ENCODE results near the gene PAK6. TPM values are rescaled to one million over a fixed set of nuclear protein-coding genes. Genes with fewer than 3 reads are reported as not detected.

The PAK6 gene
- polyA plus RNA-seq, 1 experiment, result not detected

GRCh38 chr15:40302288-40302886 is 63.5 kb downstream of the PAK6 start:
- POLR2A ChIA-PET, result no interaction called here
- CTCF ChIA-PET, result interaction anchor here (1.1 to 2.1 kb wide), 4 partner anchors 8 to 28 kb away, joined by 3 to 8 read pairs (median 4); no protein-coding TSS in a partner anchor
- TF ChIP-seq, protein P1, sequence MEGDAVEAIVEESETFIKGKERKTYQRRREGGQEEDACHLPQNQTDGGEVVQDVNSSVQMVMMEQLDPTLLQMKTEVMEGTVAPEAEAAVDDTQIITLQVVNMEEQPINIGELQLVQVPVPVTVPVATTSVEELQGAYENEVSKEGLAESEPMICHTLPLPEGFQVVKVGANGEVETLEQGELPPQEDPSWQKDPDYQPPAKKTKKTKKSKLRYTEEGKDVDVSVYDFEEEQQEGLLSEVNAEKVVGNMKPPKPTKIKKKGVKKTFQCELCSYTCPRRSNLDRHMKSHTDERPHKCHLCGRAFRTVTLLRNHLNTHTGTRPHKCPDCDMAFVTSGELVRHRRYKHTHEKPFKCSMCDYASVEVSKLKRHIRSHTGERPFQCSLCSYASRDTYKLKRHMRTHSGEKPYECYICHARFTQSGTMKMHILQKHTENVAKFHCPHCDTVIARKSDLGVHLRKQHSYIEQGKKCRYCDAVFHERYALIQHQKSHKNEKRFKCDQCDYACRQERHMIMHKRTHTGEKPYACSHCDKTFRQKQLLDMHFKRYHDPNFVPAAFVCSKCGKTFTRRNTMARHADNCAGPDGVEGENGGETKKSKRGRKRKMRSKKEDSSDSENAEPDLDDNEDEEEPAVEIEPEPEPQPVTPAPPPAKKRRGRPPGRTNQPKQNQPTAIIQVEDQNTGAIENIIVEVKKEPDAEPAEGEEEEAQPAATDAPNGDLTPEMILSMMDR (IDR thresholded peaks at IDR 0.05; ENCODE audit: low read depth, low read length), result no peak
- Histone ChIP-seq H3K9me3 (ENCODE audit: control insufficient read depth, insufficient read depth, low read length) (peaks cover 13% of the 10 kb centered on the region), H3K4me3 (ENCODE audit: low read depth, low read length) (no peak overlapping the region), H3K27ac (ENCODE audit: low read depth, low read length) (no peak overlapping the region), H3K27me3 (ENCODE audit: control insufficient read depth, insufficient read depth, low read length) (peaks cover 70% of the 10 kb centered on the region)
- no peak for DNase-seq (ENCODE audit: low read depth, low spot score)

DNA sequence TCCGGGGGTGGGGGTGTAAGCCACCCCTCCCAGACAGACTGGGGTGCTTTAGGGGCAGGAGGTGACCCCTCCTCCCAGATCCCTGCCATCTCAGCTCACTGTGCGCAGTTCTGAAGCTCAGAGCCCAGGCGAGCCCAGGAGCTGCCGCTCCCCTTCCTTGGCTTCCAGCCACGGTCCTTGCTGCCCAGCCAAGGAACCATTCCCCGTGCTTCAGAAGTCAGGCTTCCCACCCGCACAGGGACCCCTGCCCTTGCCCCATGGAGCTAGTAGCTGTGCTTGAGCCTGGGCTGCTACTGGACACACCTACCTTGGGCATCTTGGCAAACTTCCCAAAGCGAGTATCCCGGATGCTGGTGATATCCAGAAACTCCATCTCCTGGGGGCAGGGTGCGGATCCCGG is 64.1 kb downstream of the PAK6 start:
- TF ChIP-seq, protein P1 (IDR thresholded peaks at IDR 0.05; ENCODE audit: low read depth, low read length), result no peak
- no peak for DNase-seq (ENCODE audit: low read depth, low spot score)
- Histone ChIP-seq H3K27ac (ENCODE audit: low read depth, low read length) (no peak overlapping the region), H3K9me3 (ENCODE audit: control insufficient read depth, insufficient read depth, low read length) (peaks cover 13% of the 10 kb centered on the region), H3K4me3 (ENCODE audit: low read depth, low read length) (no peak overlapping the region), H3K27me3 (ENCODE audit: control insufficient read depth, insufficient read depth, low read length) (peaks cover 67% of the 10 kb centered on the region)
- POLR2A ChIA-PET, result no interaction called here
- CTCF ChIA-PET, result interaction anchor here (0.6 to 1.2 kb wide), 4 partner anchors 20 to 120 kb away, joined by 3 to 9 read pairs (median 4); partner anchors contain the start of gene ANKRD63

- DNase-seq (ENCODE audit: low read depth, low spot score), result no peak
- CTCF ChIA-PET, result interaction anchor here (0.5 to 1.2 kb wide), 5 partner anchors 20 to 198 kb away, joined by 3 to 9 read pairs (median 4); partner anchors contain the start of gene ANKRD63
- TF ChIP-seq, protein P1 (IDR thresholded peaks at IDR 0.05; ENCODE audit: low read depth, low read length), result no peak
- peaks cover 61% of the 10 kb centered on the region for H3K27me3 ChIP-seq (ENCODE audit: control insufficient read depth, insufficient read depth, low read length)
- H3K9me3 ChIP-seq (ENCODE audit: control insufficient read depth, insufficient read depth, low read length), result peaks cover 13% of the 10 kb centered on the region; the same call in 1 of the 2 replicates
- POLR2A ChIA-PET, result no interaction called here
- no peak overlapping the region for H3K4me3 ChIP-seq (ENCODE audit: low read depth, low read length)
- H3K27ac ChIP-seq (ENCODE audit: low read depth, low read length), result no peak overlapping the region
These were observed 64.7 kb downstream of the PAK6 start for GRCh38 chr15:40303576-40303975.

DNA sequence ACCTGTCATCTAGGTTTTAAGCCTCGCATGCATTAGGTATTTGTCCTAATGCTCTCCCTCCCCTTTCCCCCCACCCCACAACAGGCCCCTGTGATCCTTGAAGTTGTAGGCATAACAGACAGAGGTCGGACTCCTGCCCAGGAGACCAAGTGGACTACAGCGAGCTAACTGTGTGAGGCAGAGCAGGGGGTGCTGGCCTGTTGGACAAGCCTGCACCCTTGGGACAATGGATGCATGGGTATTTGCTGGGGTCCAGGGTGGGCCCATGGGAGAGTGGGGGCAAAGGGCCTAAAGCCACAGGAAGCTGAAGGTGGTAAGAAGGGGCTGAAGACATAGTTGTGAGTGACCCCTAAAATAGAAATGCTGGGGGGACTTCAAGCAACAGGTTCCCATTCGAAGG is 66.4 kb downstream of the PAK6 start:
- no peak overlapping the region for H3K27ac ChIP-seq (ENCODE audit: low read depth, low read length)
- DNase-seq (ENCODE audit: low read depth, low spot score), result no peak
- ChIA-PET CTCF (interaction anchor here (0.7 to 4.2 kb wide), 4 partner anchors 13 to 88 kb away, joined by 4 to 26 read pairs (median 6); no protein-coding TSS in a partner anchor), POLR2A (no interaction called here)
- TF ChIP-seq, protein P1 (IDR thresholded peaks at IDR 0.05; ENCODE audit: low read depth, low read length), result no peak
- peaks cover 5% of the 10 kb centered on the region; the same call in 1 of the 2 replicates for H3K9me3 ChIP-seq (ENCODE audit: control insufficient read depth, insufficient read depth, low read length)
- no peak overlapping the region for H3K4me3 ChIP-seq (ENCODE audit: low read depth, low read length)
- H3K27me3 ChIP-seq (ENCODE audit: control insufficient read depth, insufficient read depth, low read length), result peaks cover 57% of the 10 kb centered on the region

- ChIA-PET CTCF (interaction anchor here (0.8 to 6.3 kb wide), 6 partner anchors 14 to 116 kb away, joined by 3 to 32 read pairs (median 6); no protein-coding TSS in a partner anchor), POLR2A (no interaction called here)
- DNase-seq (ENCODE audit: low read depth, low spot score), result no peak
- TF ChIP-seq, protein P1 (IDR thresholded peaks at IDR 0.05; ENCODE audit: low read depth, low read length), result no peak
- Histone ChIP-seq H3K27me3 (ENCODE audit: control insufficient read depth, insufficient read depth, low read length) (peaks cover 55% of the 10 kb centered on the region), H3K27ac (ENCODE audit: low read depth, low read length) (no peak overlapping the region), H3K4me3 (ENCODE audit: low read depth, low read length) (no peak overlapping the region), H3K9me3 (ENCODE audit: control insufficient read depth, insufficient read depth, low read length) (no peaks in the 10 kb centered on the region)
These were observed 67.5 kb downstream of the PAK6 start for GRCh38 chr15:40306371-40306770.
